GM12878 (cell line): ENCODE data around the gene OR1I1. TPM values are rescaled to one million over a fixed set of nuclear protein-coding genes. Genes with fewer than 3 reads are reported as not detected.

Source experiments
- ATAC-seq: fragments of 200-7000 bp; cut with Tn5 transposase; 3 replicates; pipeline ENCODE4 v1.9.1; 2020; ENCODE audit warnings: mild to moderate bottlenecking, moderate library complexity
- BruUV-seq: library from RNA; stranded (reverse); fragments of 400-500 nt; replicated peaks from 2 replicates; lab custom pipeline; 2021; lab: Mats Ljungman, UMichigan
- CTCF ChIA-PET: fragments of 300-600 bp; sonication (Branson Sonifier 250); formaldehyde crosslinking; extraction: SDS; loops from one replicate; lab custom pipeline; 2021; ENCODE audit warnings: inconsistent platforms; lab: Yijun Ruan, JAX
- POLR2A ChIA-PET: fragments of 350-600 bp; formaldehyde crosslinking; extraction: SDS; loops from one replicate; lab custom pipeline; 2021; ENCODE audit warnings: inconsistent platforms; lab: Charles Lee
- RAD21 ChIA-PET: fragments of 300-600 bp; sonication (Branson Sonifier 250); formaldehyde crosslinking; loops from one replicate; lab custom pipeline; 2023; ENCODE audit warnings: antibody characterized with exemption; ENCODE audit not compliant: unreplicated experiment; lab: Charles Lee
- SMC1A ChIA-PET: fragments of 300-600 bp; sonication (Branson Sonifier 250); formaldehyde crosslinking; loops from one replicate; lab custom pipeline; 2023; ENCODE audit not compliant: unreplicated experiment, uncharacterized antibody; lab: Charles Lee
- DNase-seq: peaks from one replicate; pipeline ENCODE4 v3.0.0-alpha.2; 2011; ENCODE audit warnings: low read depth, low spot score
- FAIRE-seq: peaks from 3 replicates; lab custom pipeline; 2011; peaks lifted over from hg19 to GRCh38; lab: Jason Lieb, UNC
- H2AFZ ChIP-seq: 2 replicates; pipeline ENCODE4 v1.6.0; 2011; ENCODE audit warnings: low read depth, low read length, control low read depth; ENCODE audit not compliant: control insufficient read depth
- H3K27ac ChIP-seq: 2 replicates; pipeline ENCODE4 v1.5.1; 2011; ENCODE audit warnings: control low read depth; ENCODE audit not compliant: control insufficient read depth, insufficient read depth
- H3K27me3 ChIP-seq, 2 experiments: replicated peaks in 1 of 2; 2 replicates each; pipeline versions ENCODE4 v1.6.0 to v1.6.1; 2011; ENCODE audit warnings: low read length in 1 of 2; ENCODE audit not compliant: control insufficient read depth in 2 of 2, insufficient read depth in 2 of 2
- H3K36me3 ChIP-seq, 2 experiments: 2 replicates each; pipeline ENCODE4 v1.5.1; 2011; ENCODE audit warnings: low read length in 1 of 2; ENCODE audit not compliant: control insufficient read depth in 2 of 2, insufficient read depth in 2 of 2
- H3K4me1 ChIP-seq: 2 replicates; pipeline ENCODE4 v1.6.1; 2011; ENCODE audit warnings: mild to moderate bottlenecking, low read length, moderate library complexity, mixed read lengths; ENCODE audit not compliant: control insufficient read depth, insufficient read depth
- H3K4me2 ChIP-seq: 2 replicates; pipeline ENCODE4 v1.6.0; 2011; ENCODE audit warnings: control low read depth; ENCODE audit not compliant: control insufficient read depth, insufficient read depth
- H3K4me3 ChIP-seq: fragments of 200-600 bp; sonication (generic); 2 replicates; pipeline ENCODE4 v1.5.1; 2016
- H3K79me2 ChIP-seq: 2 replicates; pipeline ENCODE4 v1.6.0; 2011; ENCODE audit warnings: low read length; ENCODE audit not compliant: control insufficient read depth, insufficient read depth
- H3K9ac ChIP-seq: 2 replicates; pipeline ENCODE4 v1.8.0; 2011; ENCODE audit warnings: low read length, control low read depth, mixed read lengths; ENCODE audit not compliant: control insufficient read depth, insufficient read depth
- H3K9me3 ChIP-seq: replicated peaks from 3 replicates; pipeline ENCODE4 v1.5.1; 2011; ENCODE audit warnings: mild to moderate bottlenecking, low read length; ENCODE audit not compliant: control insufficient read depth, insufficient read depth
- H4K20me1 ChIP-seq: 2 replicates; pipeline ENCODE4 v1.6.0; 2011; ENCODE audit not compliant: control insufficient read depth, insufficient read depth
- CREB1 ChIP-seq: IDR thresholded peaks from 2 replicates; pipeline ENCODE4 v1.6.1; 2012; ENCODE audit warnings: low read depth, mild to moderate bottlenecking, inconsistent platforms
- EZH2 ChIP-seq: IDR thresholded peaks from 2 replicates; pipeline ENCODE4 v1.6.1; 2012; ENCODE audit warnings: low read depth, mild to moderate bottlenecking, control low read depth, inconsistent platforms, low read length, borderline replicate concordance; ENCODE audit not compliant: control insufficient read depth
- GABPA ChIP-seq: IDR thresholded peaks from 2 replicates; pipeline ENCODE4 v1.6.1; 2014; ENCODE audit warnings: antibody characterized with exemption, low read depth, mild to moderate bottlenecking, inconsistent platforms
- KAT2A ChIP-seq: conservative IDR thresholded peaks from 2 replicates; pipeline ENCODE4 v1.6.1; 2011; ENCODE audit warnings: low read depth, low read length; ENCODE audit not compliant: control insufficient read depth
- MYB ChIP-seq: fragments of 150-350 bp; IDR thresholded peaks from 2 replicates; pipeline ENCODE4 v1.6.1; 2014; ENCODE audit warnings: mild to moderate bottlenecking, low read depth, low read length, borderline replicate concordance
- NFIC ChIP-seq: IDR thresholded peaks from 2 replicates; pipeline ENCODE4 v1.6.1; 2012; ENCODE audit warnings: low read depth, mild to moderate bottlenecking, inconsistent platforms, low read length, moderate library complexity
- POLR2A ChIP-seq: IDR thresholded peaks from 2 replicates; pipeline ENCODE4 v1.6.1; 2011; ENCODE audit warnings: low read depth, mild to moderate bottlenecking, low read length
- RCOR1 ChIP-seq: conservative IDR thresholded peaks from 2 replicates; pipeline ENCODE4 v1.6.1; 2012; ENCODE audit warnings: low read depth, low read length, improper control_type of control experiment
- RELA ChIP-seq: fragments of 450-650 bp; IDR thresholded peaks from 2 replicates; pipeline ENCODE4 v1.8.0; 2014; ENCODE audit warnings: borderline replicate concordance; ENCODE audit not compliant: partially characterized antibody
- RUNX3 ChIP-seq: IDR thresholded peaks from 2 replicates; pipeline ENCODE4 v1.6.1; 2012; ENCODE audit warnings: low read length, inconsistent platforms
- SIN3A ChIP-seq: IDR thresholded peaks from 2 replicates; pipeline ENCODE4 v1.6.1; 2012; ENCODE audit warnings: low read depth, low read length, improper control_type of control experiment
- SP1 ChIP-seq: IDR thresholded peaks from one replicate; pipeline ENCODE4 v1.6.1; 2011; ENCODE audit warnings: low read depth, low read length
- SRF ChIP-seq, 2 experiments: IDR thresholded peaks; 2 replicates each; pipeline ENCODE4 v1.6.1; 2011; ENCODE audit warnings: low read depth in 2 of 2, low read length in 2 of 2, mild to moderate bottlenecking in 1 of 2, moderate library complexity in 1 of 2
- TARDBP ChIP-seq: IDR thresholded peaks from 2 replicates; pipeline ENCODE4 v1.6.1; 2016; ENCODE audit warnings: borderline replicate concordance
- TCF3 ChIP-seq: IDR thresholded peaks from 2 replicates; pipeline ENCODE4 v1.6.1; 2012; ENCODE audit warnings: low read depth, mild to moderate bottlenecking, low read length, borderline replicate concordance; ENCODE audit not compliant: insufficient read depth
- YY1 ChIP-seq: IDR thresholded peaks from 2 replicates; pipeline ENCODE4 v1.6.1; 2011; ENCODE audit warnings: low read depth, mild to moderate bottlenecking, low read length
- in situ Hi-C: fragments of 300-500 bp; cut with MboI; formaldehyde crosslinking; loops from 9 replicates; pipeline ENCODE4 v1.14.3; 2018; ENCODE audit warnings: mixed read lengths
- intact Hi-C: fragments of 100-400 bp; cut with micrococcal nuclease; formaldehyde crosslinking; loops from one replicate; pipeline ENCODE4 v1.14.2; 2022; ENCODE audit not compliant: unreplicated experiment
- polyA plus RNA-seq, 11 experiments: library from polyadenylated mRNA; depleted of rRNA in 4 of 11; unstranded in 6 of 11; stranded (reverse) in 5 of 11; fragments of >200 nt; fragmentation: Nextera tagmentation in 4 of 11; fragmentation: Illumina TruSeq in 1 of 11; extraction: Ambion mirVana in 4 of 11; extraction: Trizol in 1 of 11; gene quantifications; 1 replicate in 1 of 11; 2 replicates in 10 of 11; pipeline versions ENCODE4 v1.2.1 to v1.2.3, GENCODE V29; 2011 to 2016; ENCODE audit warnings: inconsistent platforms in 2 of 11, missing spikeins in 2 of 11, low read depth in 1 of 11
- total RNA-seq, 4 experiments: library from RNA; depleted of rRNA in 3 of 4; stranded (reverse); fragments of >200 nt in 3 of 4; fragmentation: Illumina TruSeq in 1 of 4; extraction: Trizol in 1 of 4; gene quantifications; 2 replicates each; pipeline versions ENCODE4 v1.2.1 to v1.2.3, GENCODE V29; 2013 to 2021
- TF ChIP-seq, protein P1 (sequence below): IDR thresholded peaks from 2 replicates; pipeline ENCODE4 v1.6.1; 2011; ENCODE audit warnings: low read depth, low read length, improper control_type of control experiment, borderline replicate concordance
- TF ChIP-seq, protein P2 (sequence below): IDR thresholded peaks from 2 replicates; pipeline ENCODE4 v1.6.1; 2012; ENCODE audit warnings: low read length, inconsistent platforms
- TF ChIP-seq, protein P3 (sequence below): IDR thresholded peaks from 2 replicates; pipeline ENCODE4 v1.6.1; 2012; ENCODE audit warnings: low read depth, low read length, improper control_type of control experiment

Gene OR1I1
- total and polyA plus RNA-seq, 10 of the 15 experiments (the other 5 are each of a cell fraction or from before 2014, with no cell fraction given), result not detected

DNA sequence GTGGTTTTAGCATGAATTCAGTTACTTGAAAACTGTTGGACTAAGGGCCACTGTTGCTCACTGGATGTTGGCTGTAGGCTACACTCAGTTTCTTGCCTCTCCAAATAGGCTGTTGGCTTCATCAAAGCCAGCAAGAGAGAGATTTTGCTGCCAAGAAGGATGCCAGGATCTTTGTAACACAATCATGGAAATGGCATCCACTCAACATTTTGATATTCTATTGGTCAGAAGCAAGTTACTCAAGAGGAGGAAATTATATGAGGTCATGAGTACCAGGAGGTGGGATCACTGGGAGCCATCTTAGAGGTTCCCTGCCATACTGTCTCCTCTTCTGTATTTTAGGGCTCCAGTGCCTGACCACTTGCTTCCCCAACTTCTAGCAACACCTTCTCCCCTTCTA is 55.8 kb downstream of the OR1I1 start:
- CTCF ChIA-PET, result no interaction called here
- TF ChIP-seq SIN3A (no peak), SP1 (no peak), SRF (IDR thresholded peaks at IDR 0.05; ENCODE audit: low read depth in 2 of 2, low read length in 2 of 2) (no peak), GABPA (no peak), RUNX3 (no peak), YY1 (no peak), EZH2 (no peak), MYB (no peak), CREB1 (no peak), TCF3 (no peak), NFIC (no peak), TARDBP (no peak), KAT2A (no peak), POLR2A (no peak), RELA (no peak), RCOR1 (no peak)
- TF ChIP-seq, protein P1, sequence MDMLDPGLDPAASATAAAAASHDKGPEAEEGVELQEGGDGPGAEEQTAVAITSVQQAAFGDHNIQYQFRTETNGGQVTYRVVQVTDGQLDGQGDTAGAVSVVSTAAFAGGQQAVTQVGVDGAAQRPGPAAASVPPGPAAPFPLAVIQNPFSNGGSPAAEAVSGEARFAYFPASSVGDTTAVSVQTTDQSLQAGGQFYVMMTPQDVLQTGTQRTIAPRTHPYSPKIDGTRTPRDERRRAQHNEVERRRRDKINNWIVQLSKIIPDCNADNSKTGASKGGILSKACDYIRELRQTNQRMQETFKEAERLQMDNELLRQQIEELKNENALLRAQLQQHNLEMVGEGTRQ, result no peak
- TF ChIP-seq, protein P2, sequence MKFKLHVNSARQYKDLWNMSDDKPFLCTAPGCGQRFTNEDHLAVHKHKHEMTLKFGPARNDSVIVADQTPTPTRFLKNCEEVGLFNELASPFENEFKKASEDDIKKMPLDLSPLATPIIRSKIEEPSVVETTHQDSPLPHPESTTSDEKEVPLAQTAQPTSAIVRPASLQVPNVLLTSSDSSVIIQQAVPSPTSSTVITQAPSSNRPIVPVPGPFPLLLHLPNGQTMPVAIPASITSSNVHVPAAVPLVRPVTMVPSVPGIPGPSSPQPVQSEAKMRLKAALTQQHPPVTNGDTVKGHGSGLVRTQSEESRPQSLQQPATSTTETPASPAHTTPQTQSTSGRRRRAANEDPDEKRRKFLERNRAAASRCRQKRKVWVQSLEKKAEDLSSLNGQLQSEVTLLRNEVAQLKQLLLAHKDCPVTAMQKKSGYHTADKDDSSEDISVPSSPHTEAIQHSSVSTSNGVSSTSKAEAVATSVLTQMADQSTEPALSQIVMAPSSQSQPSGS, result no peak
- TF ChIP-seq, protein P3, sequence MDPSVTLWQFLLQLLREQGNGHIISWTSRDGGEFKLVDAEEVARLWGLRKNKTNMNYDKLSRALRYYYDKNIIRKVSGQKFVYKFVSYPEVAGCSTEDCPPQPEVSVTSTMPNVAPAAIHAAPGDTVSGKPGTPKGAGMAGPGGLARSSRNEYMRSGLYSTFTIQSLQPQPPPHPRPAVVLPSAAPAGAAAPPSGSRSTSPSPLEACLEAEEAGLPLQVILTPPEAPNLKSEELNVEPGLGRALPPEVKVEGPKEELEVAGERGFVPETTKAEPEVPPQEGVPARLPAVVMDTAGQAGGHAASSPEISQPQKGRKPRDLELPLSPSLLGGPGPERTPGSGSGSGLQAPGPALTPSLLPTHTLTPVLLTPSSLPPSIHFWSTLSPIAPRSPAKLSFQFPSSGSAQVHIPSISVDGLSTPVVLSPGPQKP, result no peak
- TF ChIP-seq, all 136 proteins: peak for 0

More for the DNA sequence above, 55.8 kb downstream of the OR1I1 start:
- Histone ChIP-seq H2AFZ (no peak overlapping the region), H3K4me1 (no peaks in the 10 kb centered on the region), H4K20me1 (no peaks in the 10 kb centered on the region), H3K9ac (no peak overlapping the region), H3K79me2 (no peaks in the 10 kb centered on the region), H3K36me3 (no peaks in the 10 kb centered on the region), H3K4me3 (no peak overlapping the region), H3K27ac (no peak overlapping the region), H3K4me2 (no peak overlapping the region), H3K27me3 (no peaks in the 10 kb centered on the region), H3K9me3 (peaks cover 2% of the 10 kb centered on the region; the same call in 2 of the 3 replicates)
- ChIA-PET POLR2A (no interaction called here), RAD21 (no interaction called here), SMC1A (no interaction called here)
- intact Hi-C loops (no loop called here), in situ Hi-C loops (no loop called here)
- ATAC-seq (no peak), FAIRE-seq (no peak), DNase-seq (no peak)
- BruUV-seq, result no TSS peak
